GM19238 (cell line): ENCODE measurements around the gene CDK5.

Experiments
- DNase-seq: peaks from one replicate; pipeline ENCODE4 v3.0.0; 2011; ENCODE audit warnings: low spot score; ENCODE audit not compliant: insufficient read length

CDK5 gene

GRCh38 chr7:151057506-151057988 is at the start of gene CDK5:
CDK5 (minus strand) TSS chr7:151057897; CDS start chr7:151057848, 49 bp downstream.
- DNase-seq, result no peak

- no peak for DNase-seq
These were observed 46.9 kb upstream of the CDK5 start for GRCh38 chr7:151104411-151105235.

- DNase-seq, result no peak
These were observed 46.3 kb upstream of the CDK5 start for GRCh38 chr7:151103973-151104372.

GRCh38 chr7:151102991-151103390 is 45.3 kb upstream of the CDK5 start:
- no peak for DNase-seq

DNA sequence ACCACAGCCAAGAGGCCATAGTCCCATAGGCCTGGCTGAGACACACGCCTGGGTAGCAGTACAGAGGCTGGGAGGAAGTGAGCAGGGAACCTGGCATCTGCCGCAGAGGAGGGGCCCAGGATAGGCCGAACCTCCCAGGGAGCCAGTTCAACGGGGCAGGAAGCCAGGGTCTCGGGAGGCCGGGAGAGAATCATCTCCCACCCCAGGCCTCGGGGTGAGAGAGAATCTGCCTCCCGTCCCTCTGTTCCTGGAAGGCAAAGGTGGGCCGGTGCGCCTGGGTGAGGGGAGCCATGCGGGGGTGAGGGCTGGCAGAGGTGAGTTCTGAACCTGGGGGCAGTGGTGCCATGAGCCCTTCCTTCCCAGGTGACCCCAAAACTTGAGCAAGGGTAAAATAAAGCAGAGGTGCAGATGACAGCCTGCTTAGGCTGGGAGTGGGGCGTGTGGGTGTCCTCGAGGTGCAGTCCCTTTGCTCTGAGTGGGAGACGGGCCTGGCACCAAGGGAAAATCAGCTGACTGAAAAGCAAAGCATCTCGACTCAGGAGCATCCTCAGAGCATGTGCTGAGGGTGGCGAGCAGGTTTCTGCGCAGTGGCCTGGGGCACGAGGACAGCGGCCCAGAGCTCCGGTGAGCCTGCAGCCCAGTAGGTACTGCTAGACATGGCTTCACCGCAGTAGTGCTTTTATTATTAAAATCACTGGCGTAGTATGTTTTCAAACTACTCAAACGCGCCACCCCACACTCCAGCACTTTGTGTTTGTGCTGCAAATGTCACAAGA is 44.1 kb upstream of the CDK5 start:
- DNase-seq, result no peak

- DNase-seq, result no peak
These were observed 43.2 kb upstream of the CDK5 start for GRCh38 chr7:151100921-151101320.

- no peak for DNase-seq
These were observed 42.0 kb upstream of the CDK5 start for GRCh38 chr7:151099486-151100211.

- DNase-seq, result no peak
These were observed 38.3 kb upstream of the CDK5 start for GRCh38 chr7:151095828-151096475.

DNA sequence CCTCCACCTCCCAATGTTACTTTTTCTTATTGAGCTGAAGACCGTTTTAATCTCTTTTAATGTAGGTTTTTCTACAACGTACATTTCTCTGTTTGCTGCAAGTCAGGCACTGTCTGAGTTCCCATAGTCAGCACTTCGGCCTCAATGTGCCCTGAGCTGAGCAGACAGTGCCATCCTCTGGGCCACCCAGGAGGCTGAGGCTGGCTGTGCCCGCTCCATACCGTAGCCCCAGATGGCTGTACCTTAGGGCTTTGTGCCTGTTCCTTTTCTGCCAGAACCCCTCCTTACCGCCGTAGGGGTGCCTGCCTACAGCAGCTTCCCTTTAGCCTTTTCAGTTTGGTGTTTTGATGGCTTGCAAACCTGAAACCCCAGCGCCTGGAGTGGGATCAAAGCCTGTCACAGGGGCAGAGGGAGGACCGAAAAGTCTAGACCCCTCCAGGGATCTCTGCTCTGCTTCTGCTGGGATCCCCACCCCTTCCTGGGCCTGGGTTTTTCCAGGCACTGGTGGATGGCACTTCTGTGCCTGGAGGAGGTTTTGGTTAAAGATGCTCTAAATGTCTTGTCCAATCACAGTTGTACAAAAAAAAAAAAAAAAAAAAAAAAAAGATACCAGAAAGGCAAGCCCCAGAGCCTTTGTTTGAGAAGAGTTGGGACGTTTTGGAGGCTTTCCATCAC is 37.6 kb upstream of the CDK5 start:
- DNase-seq, result no peak

DNA sequence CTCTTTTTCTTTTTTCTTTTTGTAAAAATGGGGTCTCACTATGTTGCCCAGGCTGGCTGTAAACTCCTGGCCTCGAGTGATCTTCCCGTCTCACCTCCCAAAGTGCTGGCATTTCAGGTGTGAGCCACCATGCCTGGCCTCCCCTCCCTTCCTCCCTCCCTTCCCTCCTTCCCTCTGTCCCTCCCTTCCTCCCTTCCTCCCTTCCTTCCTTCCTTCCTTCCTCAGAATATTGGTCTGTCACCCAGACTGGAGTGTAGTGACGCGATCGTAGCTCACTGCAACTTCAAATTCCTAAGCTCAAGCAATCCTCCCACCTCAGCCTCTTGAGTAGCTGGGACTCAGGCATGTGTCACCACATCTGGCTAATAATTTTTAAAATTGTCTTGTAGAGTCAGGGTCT is 37.0 kb upstream of the CDK5 start:
- DNase-seq, result no peak

- DNase-seq, result no peak
These were observed 36.1 kb upstream of the CDK5 start for GRCh38 chr7:151093748-151094147.

GRCh38 chr7:151091988-151092387 is 34.3 kb upstream of the CDK5 start:
- no peak for DNase-seq

- no peak for DNase-seq
These were observed 33.7 kb upstream of the CDK5 start for GRCh38 chr7:151091431-151091830.

DNA sequence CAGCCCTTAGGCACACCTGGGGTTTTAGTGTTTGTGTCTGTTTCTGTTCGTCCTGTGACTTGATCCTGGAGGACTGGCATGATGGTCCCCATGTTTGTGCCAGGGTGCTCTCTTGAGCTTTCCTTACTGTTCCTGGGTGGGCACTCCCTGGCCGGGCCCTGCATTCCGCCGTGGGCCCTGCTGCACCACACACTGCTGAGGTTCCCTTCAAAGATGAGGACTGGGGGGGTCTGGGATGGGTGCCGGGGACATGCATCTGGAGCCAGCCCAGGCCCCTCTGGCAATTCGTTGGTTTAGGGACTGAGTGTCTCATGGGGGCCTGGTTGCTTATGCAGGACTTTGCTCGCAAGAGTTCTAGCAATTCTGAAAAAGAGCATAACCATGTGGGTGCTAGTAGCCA is 33.3 kb upstream of the CDK5 start:
- DNase-seq, result no peak

DNA sequence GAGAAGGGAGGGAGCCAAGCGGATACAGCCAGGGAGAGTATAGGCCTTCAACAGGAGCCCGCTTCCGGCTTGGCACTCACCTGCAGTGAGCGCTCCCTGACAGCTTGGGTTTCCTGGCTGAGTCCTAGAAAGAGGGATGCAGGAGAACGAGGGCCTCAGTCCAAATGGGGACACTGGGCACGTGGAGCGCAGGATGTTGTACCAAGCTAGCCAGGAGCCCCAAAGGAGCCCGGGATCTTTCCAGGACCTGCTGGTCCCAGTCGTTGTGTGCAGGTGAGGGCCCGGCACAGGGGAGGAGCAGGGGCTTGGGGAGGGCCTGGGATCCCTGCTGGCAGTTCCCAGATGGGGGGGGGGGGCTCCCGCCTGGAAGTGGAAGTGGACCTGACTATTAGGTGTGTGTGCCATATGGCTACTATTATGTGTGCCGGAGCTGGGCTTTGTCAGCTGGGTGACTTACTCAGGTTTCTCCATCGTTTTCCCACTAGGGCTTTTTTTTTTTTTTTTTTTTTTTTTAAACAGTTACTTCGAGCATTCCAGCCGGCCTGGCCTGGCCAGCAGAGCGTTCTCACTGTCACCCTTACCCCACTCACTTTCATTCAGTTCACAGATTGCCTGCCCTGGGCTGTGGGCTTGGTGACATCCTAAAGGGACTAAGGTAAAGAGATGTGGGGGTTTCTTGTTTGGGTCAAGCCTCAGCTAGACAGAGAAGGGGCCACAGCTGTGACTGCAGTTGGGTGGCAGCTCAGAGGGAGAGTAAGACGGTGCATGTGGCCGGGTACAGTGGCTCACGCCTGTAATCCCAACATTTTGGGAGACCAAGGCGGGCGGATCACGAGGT is 32.4 kb upstream of the CDK5 start:
- DNase-seq, result no peak

GRCh38 chr7:151088856-151089699 is 31.4 kb upstream of the CDK5 start:
- no peak for DNase-seq

- no peak for DNase-seq
These were observed 30.5 kb upstream of the CDK5 start for GRCh38 chr7:151088019-151088855.
